Activated CD8-positive, alpha-beta memory T cell treated with anti-CD3 and anti-CD28 coated beads for 1 hour (primary cell): ENCODE results near the gene SLC22A3.

Source experiments
- DNase-seq, 2 donors: peaks; one replicate each; pipeline ENCODE4 v3.0.0-alpha.2; 2020; ENCODE audit warnings: low read depth in 1 of 2; ENCODE audit errors: extremely low read depth in 1 of 2

SLC22A3 gene

DNA sequence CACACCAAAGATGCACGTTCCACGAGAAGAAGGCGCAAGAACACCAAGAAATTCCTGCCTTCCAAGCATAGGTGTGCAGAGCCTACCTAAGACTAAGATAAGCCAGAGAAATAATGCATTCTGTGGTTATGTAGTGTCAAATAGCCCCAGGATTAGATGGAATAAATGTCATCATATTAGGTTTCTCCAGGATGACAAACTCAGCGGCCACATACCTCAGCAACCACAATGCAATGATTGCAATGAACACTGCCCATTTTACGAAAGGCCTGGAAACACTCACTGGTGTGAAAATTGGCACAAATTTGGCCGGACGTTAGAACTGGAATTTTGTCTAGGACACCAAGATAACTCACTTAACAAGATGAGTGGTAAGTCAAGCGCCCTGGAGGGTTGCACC, 129.7 kb downstream of the SLC22A3 start:
- DNase-seq, result no peak

DNA sequence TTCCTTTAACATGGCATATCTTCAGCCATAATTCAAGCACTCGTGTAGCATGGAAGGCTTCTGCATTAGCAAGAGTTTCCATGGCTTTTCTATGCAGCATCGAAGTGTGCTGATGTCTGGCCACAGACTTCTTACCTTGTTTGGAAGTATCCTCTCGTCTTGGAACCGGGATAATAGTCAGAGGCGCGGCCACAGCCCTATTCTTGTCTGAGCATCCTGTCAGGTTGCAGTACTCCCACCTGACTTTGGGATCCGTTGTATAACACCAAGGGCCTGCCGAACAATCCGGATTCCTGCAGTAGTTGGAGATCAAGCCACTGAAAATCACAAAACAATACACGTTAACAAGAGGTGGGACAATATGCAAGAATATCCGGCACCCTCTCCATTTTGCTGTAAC, 138.9 kb downstream of the SLC22A3 start:
- no peak for DNase-seq

DNA sequence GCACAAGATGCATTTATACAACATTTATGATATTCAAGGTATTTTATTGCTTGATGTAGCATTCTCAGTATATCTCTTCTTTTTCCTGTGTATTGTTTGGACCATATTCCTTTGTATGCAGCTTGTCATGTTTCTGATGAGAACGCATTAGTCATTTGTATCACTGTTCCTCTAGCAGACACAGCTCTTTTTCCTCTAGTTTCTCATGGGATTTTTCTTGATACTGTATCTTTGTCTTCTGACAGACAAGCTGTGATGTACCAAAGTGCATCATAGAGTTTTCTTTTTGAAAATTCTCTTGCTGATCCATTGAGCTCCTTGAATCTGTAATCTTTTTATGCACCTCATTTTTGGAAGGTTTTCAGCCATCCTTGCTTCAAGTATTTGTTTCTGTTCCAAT, 140.9 kb downstream of the SLC22A3 start:
- DNase-seq, result no peak

DNA sequence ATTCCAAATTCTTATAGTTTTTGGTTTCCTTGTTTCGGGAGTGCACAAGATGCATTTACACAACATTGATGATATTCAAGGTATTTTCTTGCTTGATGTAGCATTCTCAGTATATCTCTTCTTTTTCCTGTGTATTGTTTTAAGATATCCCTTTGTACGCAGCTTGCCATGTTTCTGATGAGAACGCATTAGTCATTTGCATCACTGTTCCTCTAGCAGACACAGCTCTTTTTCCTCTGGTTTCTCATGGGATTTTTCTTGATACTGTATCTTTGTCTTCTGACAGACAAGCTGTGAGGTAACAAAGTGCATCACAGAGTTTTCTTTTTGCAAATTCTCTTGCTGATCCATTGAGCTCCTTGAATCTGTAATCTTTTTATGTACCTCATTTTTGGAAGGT, 146.4 kb downstream of the SLC22A3 start:
- no peak for DNase-seq

DNA sequence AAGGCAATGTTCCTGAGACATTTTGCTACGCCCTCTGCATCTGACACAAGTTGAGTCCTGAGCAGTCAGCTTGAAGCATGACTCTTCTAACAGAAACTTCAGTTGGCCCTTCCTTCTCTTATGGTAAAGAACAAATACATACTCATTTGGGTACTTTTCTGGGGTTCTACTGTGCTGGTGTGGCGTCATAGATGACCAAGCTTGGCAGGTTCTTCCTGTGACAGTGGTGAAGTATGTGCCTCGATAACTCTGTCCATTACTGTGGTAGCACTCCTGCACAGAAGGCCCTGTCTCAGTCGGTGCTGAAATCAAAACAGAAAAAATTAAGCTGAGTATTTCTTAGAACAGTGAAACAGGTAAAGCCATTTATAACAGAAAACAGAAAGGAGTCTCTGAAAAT, 152.5 kb downstream of the SLC22A3 start:
- no peak for DNase-seq
